ENCODE data around the gene D2HGDH.

DNA sequence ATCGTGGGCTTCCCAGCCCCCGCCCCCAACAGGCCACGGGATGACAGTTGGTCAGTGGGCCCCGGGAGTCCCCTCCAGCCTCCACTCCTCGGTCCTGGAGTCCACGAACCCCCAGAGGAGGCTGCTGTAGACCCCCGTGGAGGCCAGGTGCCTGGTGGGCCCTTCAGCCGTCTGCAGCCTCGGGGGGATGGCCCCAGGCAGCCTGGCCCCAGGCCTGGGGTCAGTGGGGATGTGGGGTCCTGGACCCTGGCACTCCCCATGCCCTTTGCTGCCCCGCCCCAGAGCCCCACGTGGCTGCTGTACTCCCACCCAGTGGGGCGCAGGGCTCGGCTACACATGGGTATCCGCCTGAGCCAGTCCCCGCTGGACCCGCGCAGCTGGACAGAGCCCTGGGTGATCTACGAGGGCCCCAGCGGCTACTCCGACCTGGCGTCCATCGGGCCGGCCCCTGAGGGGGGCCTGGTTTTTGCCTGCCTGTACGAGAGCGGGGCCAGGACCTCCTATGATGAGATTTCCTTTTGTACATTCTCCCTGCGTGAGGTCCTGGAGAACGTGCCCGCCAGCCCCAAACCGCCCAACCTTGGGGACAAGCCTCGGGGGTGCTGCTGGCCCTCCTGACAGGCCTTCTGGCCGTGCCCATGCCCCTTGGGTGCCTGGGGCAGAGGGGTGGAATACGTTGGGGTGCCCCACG lies 82.1 kb downstream of the D2HGDH start:
- no peak for TF ChIP-seq CTCF (conservative IDR thresholded peaks at IDR 0.05 in 1 of 2, IDR thresholded peaks at IDR 0.05 in 1 of 2; ENCODE audit: extremely low read depth in 1 of 2, insufficient read depth in 1 of 2, low read depth in 1 of 2, low read length in 2 of 2)
- no peak for TF ChIP-seq EZH2 (IDR thresholded peaks at IDR 0.05; ENCODE audit: borderline replicate concordance, low read length)

Measured in mammary epithelial cell (primary cell).